ENCODE data around the gene FBXL15. TPM values are rescaled to one million over a fixed set of nuclear protein-coding genes. Genes with fewer than 3 reads are reported as not detected.

FBXL15 gene
- total and polyA plus RNA-seq, 2 of the 13 experiments (the other 11 are each of a cell fraction or from before 2014, with no cell fraction given), result 4.3 to 8.3 TPM

GRCh38 chr10:102421757-102422512, 1.3 kb downstream of the FBXL15 start (continued):
- TF ChIP-seq ZNF33B (CRISPR knock-in tag; IDR thresholded peaks at IDR 0.05) (no peak), FOXO4 (CRISPR knock-in tag; conservative IDR thresholded peaks at IDR 0.05) (no peak), MTA3 (CRISPR knock-in tag; IDR thresholded peaks at IDR 0.05) (no peak), CREM (IDR thresholded peaks at IDR 0.05) (no peak), CREM (CRISPR knock-in tag; IDR thresholded peaks at IDR 0.05) (no peak), ZNF790 (CRISPR knock-in tag; IDR thresholded peaks at IDR 0.05; ENCODE audit: borderline replicate concordance) (no peak), ETV6 (CRISPR knock-in tag; conservative IDR thresholded peaks at IDR 0.05) (peak; percentile 57; the same call in 1 of the 2 replicates), HHEX (CRISPR knock-in tag; IDR thresholded peaks at IDR 0.05) (no peak), ZBTB8A (CRISPR knock-in tag; IDR thresholded peaks at IDR 0.05; ENCODE audit: borderline replicate concordance, low read depth) (no peak), HOXD1 (CRISPR knock-in tag; IDR thresholded peaks at IDR 0.05) (no peak), ZNF18 (CRISPR knock-in tag; IDR thresholded peaks at IDR 0.05; ENCODE audit: insufficient replicate concordance) (no peak), ZBTB3 (CRISPR knock-in tag; IDR thresholded peaks at IDR 0.05; ENCODE audit: borderline replicate concordance, low read depth) (no peak), ZNF180 (CRISPR knock-in tag; IDR thresholded peaks at IDR 0.05; ENCODE audit: borderline replicate concordance, low read depth) (no peak), KDM5A (IDR thresholded peaks at IDR 0.05; ENCODE audit: borderline replicate concordance, low read length) (no peak), ZNF292 (CRISPR knock-in tag; IDR thresholded peaks at IDR 0.05; ENCODE audit: borderline replicate concordance, low read depth) (no peak), ARNTL (CRISPR knock-in tag; IDR thresholded peaks at IDR 0.05) (no peak), NR2F1 (CRISPR knock-in tag; IDR thresholded peaks at IDR 0.05) (no peak), ZNF550 (CRISPR knock-in tag; IDR thresholded peaks at IDR 0.05; ENCODE audit: borderline replicate concordance) (no peak), DNMT3B (CRISPR knock-in tag; conservative IDR thresholded peaks at IDR 0.05) (no peak), IRF9 (CRISPR knock-in tag; IDR thresholded peaks at IDR 0.05; ENCODE audit: borderline replicate concordance) (no peak), XRCC5 (optimal IDR thresholded peaks at IDR 0.05; ENCODE audit: low read length) (no peak), ZNF275 (CRISPR knock-in tag; IDR thresholded peaks at IDR 0.05; ENCODE audit: borderline replicate concordance) (no peak), YEATS4 (CRISPR knock-in tag; IDR thresholded peaks at IDR 0.05; ENCODE audit: borderline replicate concordance) (peak; percentile 74; the same call in 1 of the 2 replicates), ZNF12 (CRISPR knock-in tag; IDR thresholded peaks at IDR 0.05) (no peak), ZNF7 (CRISPR knock-in tag; IDR thresholded peaks at IDR 0.05) (no peak), ZNF253 (CRISPR knock-in tag; IDR thresholded peaks at IDR 0.05; ENCODE audit: borderline replicate concordance) (no peak)

Measured in HepG2 (cell line).